CD1c-positive myeloid dendritic cell (primary cell): ENCODE results near the gene SLCO6A1.

Source experiments
- DNase-seq: peaks from one replicate; pipeline ENCODE4 v3.0.0-alpha.2; 2016; ENCODE audit errors: extremely low spot score

Gene SLCO6A1

DNA sequence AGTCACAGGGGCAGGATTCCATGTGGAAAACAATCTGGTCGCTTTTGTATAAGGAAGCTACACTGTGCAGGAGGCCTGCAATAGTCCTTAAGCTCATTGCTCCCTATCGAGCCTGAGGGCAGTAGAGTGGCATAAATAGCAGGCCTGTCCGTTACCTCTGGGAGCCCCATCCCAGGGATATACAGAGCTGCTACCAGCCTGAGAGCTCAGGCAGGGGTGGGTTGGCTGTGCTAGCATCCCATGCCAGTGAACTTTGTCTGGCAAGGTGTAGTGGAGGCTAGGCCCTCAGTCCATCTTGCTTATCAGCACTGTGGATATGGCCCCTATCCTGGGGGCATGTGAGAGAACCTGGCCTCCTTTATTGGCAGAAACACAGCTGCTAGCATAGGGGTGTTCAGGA, 47.7 kb downstream of the SLCO6A1 start:
- DNase-seq, result no peak

- no peak for DNase-seq
These were observed 48.3 kb downstream of the SLCO6A1 start for GRCh38 chr5:102450313-102450990.

- no peak for DNase-seq
These were observed 65.3 kb downstream of the SLCO6A1 start for GRCh38 chr5:102433473-102433872.

DNA sequence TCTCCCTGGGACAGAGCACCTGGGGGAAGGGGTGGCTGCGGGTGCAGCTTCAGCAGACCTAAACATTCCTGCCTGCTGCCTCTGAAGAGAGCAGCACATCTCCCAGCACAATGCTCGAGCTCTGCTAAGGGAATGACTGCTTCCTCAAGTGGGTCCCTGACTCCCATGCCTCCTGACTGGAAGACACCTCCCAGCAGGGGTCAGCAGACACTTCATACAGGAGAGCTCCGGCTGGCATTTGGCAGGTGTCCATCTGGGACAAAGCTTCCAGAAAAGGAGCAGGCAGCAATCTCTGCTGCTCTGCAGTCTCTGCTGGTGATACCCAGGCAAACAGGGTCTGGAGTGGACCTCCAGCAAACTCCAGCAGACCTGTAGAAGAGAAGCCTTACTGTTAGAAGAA, 77.2 kb downstream of the SLCO6A1 start:
- no peak for DNase-seq

GRCh38 chr5:102418531-102418930, 80.3 kb downstream of the SLCO6A1 start:
- DNase-seq, result no peak

- no peak for DNase-seq
These were observed 84.4 kb downstream of the SLCO6A1 start for GRCh38 chr5:102414448-102414847.

DNA sequence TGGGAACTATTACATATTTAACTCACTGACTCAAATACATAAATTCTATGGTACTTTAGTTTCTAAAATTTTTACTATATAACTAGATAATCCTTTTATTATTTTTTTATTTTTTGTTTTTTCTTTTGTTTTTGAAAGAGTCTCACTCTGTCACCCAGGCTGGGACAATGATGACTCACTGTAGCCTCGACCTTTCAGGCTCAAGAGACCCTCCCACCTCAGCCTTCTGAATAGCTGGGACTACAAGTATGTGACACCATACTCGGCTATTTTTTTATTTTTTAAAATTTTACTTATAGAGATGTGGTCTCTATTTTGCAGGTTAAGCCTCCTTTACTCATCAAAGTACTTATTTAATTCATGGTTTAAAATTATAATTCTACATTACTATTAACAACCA, 110.6 kb downstream of the SLCO6A1 start:
- no peak for DNase-seq

GRCh38 chr5:102385365-102385764, 113.4 kb downstream of the SLCO6A1 start:
- no peak for DNase-seq

- no peak for DNase-seq
These were observed 118.6 kb downstream of the SLCO6A1 start for GRCh38 chr5:102380174-102380573.

GRCh38 chr5:102375876-102376275, 122.9 kb downstream of the SLCO6A1 start:
- DNase-seq, result no peak

DNA sequence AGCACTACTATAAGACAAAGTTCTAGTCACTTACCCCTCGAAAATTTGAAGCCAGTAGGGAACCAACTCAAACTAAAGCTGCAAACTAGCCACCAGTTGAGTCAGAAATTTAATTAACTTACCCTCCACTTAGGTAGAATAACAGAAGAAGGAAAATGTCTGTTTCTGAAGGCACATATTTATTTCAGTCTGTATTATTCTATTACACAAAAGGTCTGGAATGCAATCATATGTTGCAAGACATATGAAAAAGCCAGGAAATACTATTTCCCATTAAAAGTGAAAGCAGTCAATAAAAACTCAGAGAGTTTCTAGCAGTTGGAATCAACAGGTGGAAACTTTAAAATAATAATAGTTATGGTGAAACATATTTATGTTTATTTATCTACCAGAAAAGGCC, 123.5 kb downstream of the SLCO6A1 start:
- no peak for DNase-seq

GRCh38 chr5:102368392-102368791, 130.4 kb downstream of the SLCO6A1 start:
- DNase-seq, result no peak

- DNase-seq, result no peak
These were observed 157.0 kb downstream of the SLCO6A1 start for GRCh38 chr5:102341681-102342288.

DNA sequence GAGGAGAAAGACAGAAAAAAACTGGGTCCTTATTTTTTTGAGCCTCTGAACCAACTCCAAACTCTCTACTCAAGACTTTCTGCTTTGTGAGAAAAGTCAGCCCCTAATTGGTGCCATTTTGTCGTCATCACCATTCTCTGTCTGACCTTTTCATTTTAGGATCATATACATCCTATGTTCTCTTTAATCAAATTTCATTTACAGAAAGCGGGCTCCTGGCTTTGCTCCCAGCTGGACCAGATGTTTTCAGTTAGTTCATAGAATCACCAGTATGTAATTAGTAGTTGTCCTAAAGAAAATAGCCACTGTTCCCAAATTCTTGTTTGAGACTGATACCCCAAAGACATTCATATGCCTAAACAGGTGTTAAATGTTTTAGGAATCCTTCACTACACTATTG, 174.1 kb downstream of the SLCO6A1 start:
- no peak for DNase-seq
